HEK293 (cell line): Measurements from ENCODE around the gene KIF25.

Experiments
- CTCF ChIA-PET: fragments of 350-600 bp; formaldehyde crosslinking; extraction: SDS; loops from one replicate; lab custom pipeline; 2021; ENCODE audit warnings: antibody characterized with exemption; lab: Yijun Ruan, JAX
- POLR2A ChIA-PET: fragments of 300-600 bp; formaldehyde crosslinking; extraction: SDS; loops from one replicate; lab custom pipeline; 2020; ENCODE audit warnings: antibody characterized with exemption, inconsistent platforms; lab: Yijun Ruan, JAX
- H3K27ac ChIP-seq: fragments of 200-500 bp; sonication (Bioruptor generic); 2 replicates; pipeline ENCODE4 v1.5.1; 2014; ENCODE audit warnings: low read depth, low read length, control low read depth, inconsistent platforms; ENCODE audit errors: extremely low read depth
- H3K36me3 ChIP-seq, 2 experiments: fragments of 200-500 bp in 1 of 2; sonication (Bioruptor generic) in 1 of 2; 1 replicate in 1 of 2; 2 replicates in 1 of 2; pipeline ENCODE4 v1.5.1; 2014 to 2017; ENCODE audit warnings: inconsistent platforms in 2 of 2, low read length in 2 of 2; ENCODE audit not compliant: control insufficient read depth in 2 of 2, insufficient read depth in 1 of 2
- H3K4me1 ChIP-seq: fragments of 200-500 bp; sonication (Bioruptor generic); 2 replicates; pipeline ENCODE4 v1.5.1; 2014; ENCODE audit warnings: mild to moderate bottlenecking, low read length, inconsistent platforms; ENCODE audit not compliant: control insufficient read depth, insufficient read depth
- H3K4me3 ChIP-seq: 2 replicates; pipeline ENCODE4 v1.5.1; 2011; ENCODE audit warnings: low read depth, mild to moderate bottlenecking, control low read depth, low read length, moderate library complexity
- H3K9me3 ChIP-seq: fragments of 200-500 bp; sonication (Bioruptor generic); 2 replicates; pipeline ENCODE4 v1.5.1; 2014; ENCODE audit warnings: low read depth, low read length, inconsistent platforms; ENCODE audit not compliant: control insufficient read depth, insufficient read depth
- SP3 ChIP-seq: fragments of 450-650 bp; formaldehyde crosslinking; IDR thresholded peaks from 2 replicates; pipeline ENCODE4 v1.5.1; 2016; ENCODE audit warnings: missing biosample characterization, missing genetic modification characterization
- ZFP69B ChIP-seq: fragments of 450-650 bp; formaldehyde crosslinking; IDR thresholded peaks from 2 replicates; pipeline ENCODE4 v1.5.1; 2016; ENCODE audit warnings: missing biosample characterization, missing genetic modification characterization
- ZNF214 ChIP-seq: fragments of 450-650 bp; formaldehyde crosslinking; IDR thresholded peaks from 2 replicates; pipeline ENCODE4 v1.5.1; 2017; ENCODE audit warnings: missing biosample characterization, mild to moderate bottlenecking, missing genetic modification characterization, borderline replicate concordance
- ZNF24 ChIP-seq: fragments of 450-650 bp; formaldehyde crosslinking; IDR thresholded peaks from 2 replicates; pipeline ENCODE4 v1.5.1; 2016; ENCODE audit warnings: missing biosample characterization, missing genetic modification characterization
- ZNF48 ChIP-seq: fragments of 450-650 bp; formaldehyde crosslinking; IDR thresholded peaks from 2 replicates; pipeline ENCODE4 v1.5.1; 2016; ENCODE audit warnings: missing biosample characterization, missing genetic modification characterization
- ZNF571 ChIP-seq: fragments of 450-650 bp; formaldehyde crosslinking; IDR thresholded peaks from 2 replicates; pipeline ENCODE4 v1.5.0; 2017; ENCODE audit warnings: missing biosample characterization, missing genetic modification characterization
- ZNF585B ChIP-seq: fragments of 450-650 bp; formaldehyde crosslinking; IDR thresholded peaks from 2 replicates; pipeline ENCODE4 v1.5.1; 2016; ENCODE audit warnings: missing biosample characterization, missing genetic modification characterization
- ZNF624 ChIP-seq: fragments of 450-650 bp; formaldehyde crosslinking; IDR thresholded peaks from 2 replicates; pipeline ENCODE4 v1.5.1; 2017; ENCODE audit warnings: missing biosample characterization, missing genetic modification characterization
- ZNF626 ChIP-seq: fragments of 450-650 bp; sonication (Bioruptor Pico); formaldehyde crosslinking; IDR thresholded peaks from 2 replicates; pipeline ENCODE4 v1.5.1; 2018; ENCODE audit warnings: missing biosample characterization, missing genetic modification characterization, inconsistent platforms
- ZNF654 ChIP-seq: fragments of 450-650 bp; formaldehyde crosslinking; IDR thresholded peaks from 2 replicates; pipeline ENCODE4 v1.5.1; 2016; ENCODE audit warnings: low read depth, missing biosample characterization, missing genetic modification characterization
- ZNF776 ChIP-seq: fragments of 450-650 bp; formaldehyde crosslinking; IDR thresholded peaks from 2 replicates; pipeline ENCODE4 v1.5.0; 2017; ENCODE audit warnings: missing biosample characterization, missing genetic modification characterization, borderline replicate concordance
- TF ChIP-seq, protein P1 (sequence below): fragments of 450-650 bp; formaldehyde crosslinking; conservative IDR thresholded peaks from 2 replicates; pipeline ENCODE4 v1.5.1; 2016; ENCODE audit warnings: low read depth, missing biosample characterization, missing genetic modification characterization
- TF ChIP-seq, protein P2 (sequence below): fragments of 450-650 bp; formaldehyde crosslinking; optimal IDR thresholded peaks from 2 replicates; pipeline ENCODE3; 2016; ENCODE audit warnings: missing biosample characterization, mild to moderate bottlenecking, missing genetic modification characterization
- TF ChIP-seq, protein P3 (sequence below): fragments of 450-650 bp; formaldehyde crosslinking; IDR thresholded peaks from 2 replicates; pipeline ENCODE4 v1.5.1; 2016; ENCODE audit warnings: missing biosample characterization, missing genetic modification characterization
- TF ChIP-seq, protein P4 (sequence below): fragments of 450-650 bp; formaldehyde crosslinking; IDR thresholded peaks from 2 replicates; pipeline ENCODE4 v1.5.1; 2016; ENCODE audit warnings: missing biosample characterization, missing genetic modification characterization
- TF ChIP-seq, protein P5 (sequence below): fragments of 450-650 bp; formaldehyde crosslinking; IDR thresholded peaks from 2 replicates; pipeline ENCODE4 v1.5.1; 2016; ENCODE audit warnings: missing biosample characterization, missing genetic modification characterization, borderline replicate concordance
- TF ChIP-seq, protein P6 (sequence below): fragments of 450-650 bp; formaldehyde crosslinking; IDR thresholded peaks from 2 replicates; pipeline ENCODE4 v1.5.1; 2016; ENCODE audit warnings: missing biosample characterization, missing genetic modification characterization

KIF25 gene

DNA sequence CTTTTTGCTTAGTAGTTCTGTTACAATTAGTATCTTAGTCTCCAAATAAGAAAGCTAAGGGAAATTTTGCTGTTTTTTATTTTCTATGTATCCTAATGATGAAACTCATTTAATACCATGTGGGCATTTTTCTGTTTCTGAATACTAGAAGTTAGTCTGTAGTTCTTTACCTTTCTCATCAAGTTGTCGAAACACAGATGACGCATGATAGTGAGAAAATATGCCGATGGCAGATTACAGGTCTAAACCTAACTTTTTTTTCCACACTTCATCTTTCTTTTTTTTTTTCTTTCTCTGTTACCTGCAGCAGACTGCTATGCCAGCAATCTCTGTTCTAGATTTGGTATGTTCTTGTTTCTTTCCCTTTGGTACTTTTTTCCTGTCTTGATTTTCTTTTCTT lies 43.3 kb upstream of the KIF25 start (continued):
- TF ChIP-seq, protein P1, sequence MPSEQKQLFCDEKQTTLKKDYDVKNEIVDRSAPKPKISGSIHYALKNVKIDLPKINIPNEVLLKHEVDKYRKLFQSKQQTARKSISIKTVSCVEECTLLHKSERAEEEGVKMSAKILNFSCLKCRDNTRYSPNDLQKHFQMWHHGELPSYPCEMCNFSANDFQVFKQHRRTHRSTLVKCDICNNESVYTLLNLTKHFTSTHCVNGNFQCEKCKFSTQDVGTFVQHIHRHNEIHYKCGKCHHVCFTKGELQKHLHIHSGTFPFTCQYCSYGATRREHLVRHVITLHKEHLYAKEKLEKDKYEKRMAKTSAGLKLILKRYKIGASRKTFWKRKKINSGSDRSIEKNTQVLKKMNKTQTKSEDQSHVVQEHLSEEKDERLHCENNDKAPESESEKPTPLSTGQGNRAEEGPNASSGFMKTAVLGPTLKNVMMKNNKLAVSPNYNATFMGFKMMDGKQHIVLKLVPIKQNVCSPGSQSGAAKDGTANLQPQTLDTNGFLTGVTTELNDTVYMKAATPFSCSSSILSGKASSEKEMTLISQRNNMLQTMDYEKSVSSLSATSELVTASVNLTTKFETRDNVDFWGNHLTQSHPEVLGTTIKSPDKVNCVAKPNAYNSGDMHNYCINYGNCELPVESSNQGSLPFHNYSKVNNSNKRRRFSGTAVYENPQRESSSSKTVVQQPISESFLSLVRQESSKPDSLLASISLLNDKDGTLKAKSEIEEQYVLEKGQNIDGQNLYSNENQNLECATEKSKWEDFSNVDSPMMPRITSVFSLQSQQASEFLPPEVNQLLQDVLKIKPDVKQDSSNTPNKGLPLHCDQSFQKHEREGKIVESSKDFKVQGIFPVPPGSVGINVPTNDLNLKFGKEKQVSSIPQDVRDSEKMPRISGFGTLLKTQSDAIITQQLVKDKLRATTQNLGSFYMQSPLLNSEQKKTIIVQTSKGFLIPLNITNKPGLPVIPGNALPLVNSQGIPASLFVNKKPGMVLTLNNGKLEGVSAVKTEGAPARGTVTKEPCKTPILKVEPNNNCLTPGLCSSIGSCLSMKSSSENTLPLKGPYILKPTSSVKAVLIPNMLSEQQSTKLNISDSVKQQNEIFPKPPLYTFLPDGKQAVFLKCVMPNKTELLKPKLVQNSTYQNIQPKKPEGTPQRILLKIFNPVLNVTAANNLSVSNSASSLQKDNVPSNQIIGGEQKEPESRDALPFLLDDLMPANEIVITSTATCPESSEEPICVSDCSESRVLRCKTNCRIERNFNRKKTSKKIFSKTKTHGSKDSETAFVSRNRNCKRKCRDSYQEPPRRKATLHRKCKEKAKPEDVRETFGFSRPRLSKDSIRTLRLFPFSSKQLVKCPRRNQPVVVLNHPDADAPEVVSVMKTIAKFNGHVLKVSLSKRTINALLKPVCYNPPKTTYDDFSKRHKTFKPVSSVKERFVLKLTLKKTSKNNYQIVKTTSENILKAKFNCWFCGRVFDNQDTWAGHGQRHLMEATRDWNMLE (tag by site-specific recombination): no peak
- TF ChIP-seq ZNF654 (tag by site-specific recombination) (no peak), ZNF24 (tag by site-specific recombination) (no peak), ZNF214 (tag by site-specific recombination) (no peak), ZNF571 (no peak)
- TF ChIP-seq, protein P2, sequence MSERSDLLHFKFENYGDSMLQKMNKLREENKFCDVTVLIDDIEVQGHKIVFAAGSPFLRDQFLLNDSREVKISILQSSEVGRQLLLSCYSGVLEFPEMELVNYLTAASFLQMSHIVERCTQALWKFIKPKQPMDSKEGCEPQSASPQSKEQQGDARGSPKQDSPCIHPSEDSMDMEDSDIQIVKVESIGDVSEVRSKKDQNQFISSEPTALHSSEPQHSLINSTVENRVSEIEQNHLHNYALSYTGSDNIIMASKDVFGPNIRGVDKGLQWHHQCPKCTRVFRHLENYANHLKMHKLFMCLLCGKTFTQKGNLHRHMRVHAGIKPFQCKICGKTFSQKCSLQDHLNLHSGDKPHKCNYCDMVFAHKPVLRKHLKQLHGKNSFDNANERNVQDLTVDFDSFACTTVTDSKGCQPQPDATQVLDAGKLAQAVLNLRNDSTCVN (tag by site-specific recombination): no peak
- TF ChIP-seq, protein P3, sequence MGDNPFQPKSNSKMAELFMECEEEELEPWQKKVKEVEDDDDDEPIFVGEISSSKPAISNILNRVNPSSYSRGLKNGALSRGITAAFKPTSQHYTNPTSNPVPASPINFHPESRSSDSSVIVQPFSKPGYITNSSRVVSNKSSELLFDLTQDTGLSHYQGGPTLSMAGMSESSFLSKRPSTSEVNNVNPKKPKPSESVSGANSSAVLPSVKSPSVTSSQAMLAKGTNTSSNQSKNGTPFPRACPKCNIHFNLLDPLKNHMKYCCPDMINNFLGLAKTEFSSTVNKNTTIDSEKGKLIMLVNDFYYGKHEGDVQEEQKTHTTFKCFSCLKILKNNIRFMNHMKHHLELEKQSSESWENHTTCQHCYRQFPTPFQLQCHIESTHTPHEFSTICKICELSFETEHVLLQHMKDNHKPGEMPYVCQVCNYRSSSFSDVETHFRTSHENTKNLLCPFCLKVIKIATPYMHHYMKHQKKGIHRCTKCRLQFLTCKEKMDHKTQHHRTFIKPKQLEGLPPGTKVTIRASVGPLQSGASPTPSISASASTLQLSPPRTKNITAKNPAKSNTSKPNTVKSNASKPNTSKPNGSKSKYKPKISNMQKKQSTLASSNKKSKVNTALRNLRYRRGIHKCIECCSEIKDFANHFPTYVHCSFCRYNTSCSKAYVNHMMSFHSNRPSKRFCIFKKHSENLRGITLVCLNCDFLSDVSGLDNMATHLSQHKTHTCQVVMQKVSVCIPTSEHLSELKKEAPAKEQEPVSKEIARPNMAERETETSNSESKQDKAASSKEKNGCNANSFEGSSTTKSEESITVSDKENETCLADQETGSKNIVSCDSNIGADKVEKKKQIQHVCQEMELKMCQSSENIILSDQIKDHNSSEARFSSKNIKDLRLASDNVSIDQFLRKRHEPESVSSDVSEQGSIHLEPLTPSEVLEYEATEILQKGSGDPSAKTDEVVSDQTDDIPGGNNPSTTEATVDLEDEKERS (tag by site-specific recombination): no peak
- TF ChIP-seq, protein P4, sequence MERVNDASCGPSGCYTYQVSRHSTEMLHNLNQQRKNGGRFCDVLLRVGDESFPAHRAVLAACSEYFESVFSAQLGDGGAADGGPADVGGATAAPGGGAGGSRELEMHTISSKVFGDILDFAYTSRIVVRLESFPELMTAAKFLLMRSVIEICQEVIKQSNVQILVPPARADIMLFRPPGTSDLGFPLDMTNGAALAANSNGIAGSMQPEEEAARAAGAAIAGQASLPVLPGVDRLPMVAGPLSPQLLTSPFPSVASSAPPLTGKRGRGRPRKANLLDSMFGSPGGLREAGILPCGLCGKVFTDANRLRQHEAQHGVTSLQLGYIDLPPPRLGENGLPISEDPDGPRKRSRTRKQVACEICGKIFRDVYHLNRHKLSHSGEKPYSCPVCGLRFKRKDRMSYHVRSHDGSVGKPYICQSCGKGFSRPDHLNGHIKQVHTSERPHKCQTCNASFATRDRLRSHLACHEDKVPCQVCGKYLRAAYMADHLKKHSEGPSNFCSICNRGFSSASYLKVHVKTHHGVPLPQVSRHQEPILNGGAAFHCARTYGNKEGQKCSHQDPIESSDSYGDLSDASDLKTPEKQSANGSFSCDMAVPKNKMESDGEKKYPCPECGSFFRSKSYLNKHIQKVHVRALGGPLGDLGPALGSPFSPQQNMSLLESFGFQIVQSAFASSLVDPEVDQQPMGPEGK (tag by site-specific recombination): no peak

DNA sequence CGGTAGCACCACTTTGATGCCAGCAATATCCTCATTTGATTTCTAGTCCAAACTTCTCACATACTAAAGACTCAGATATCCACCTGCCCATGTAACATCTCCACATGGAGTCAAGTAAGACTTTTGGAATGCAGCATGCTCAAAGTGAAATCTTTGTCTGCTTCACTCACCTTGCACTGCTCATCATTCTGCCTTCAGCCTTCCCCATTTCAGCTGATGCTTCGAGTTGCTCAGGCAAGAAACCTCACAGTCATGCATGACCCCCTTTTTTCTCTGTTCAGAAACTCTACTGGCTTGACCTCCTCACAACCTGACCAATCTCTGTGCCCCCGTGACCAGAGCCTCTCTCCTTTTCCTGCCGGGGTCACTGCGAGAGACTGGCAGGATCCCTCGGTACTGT lies 41.0 kb upstream of the KIF25 start:
- no peak for TF ChIP-seq ZNF48 (tag by site-specific recombination)
- TF ChIP-seq, protein P5, sequence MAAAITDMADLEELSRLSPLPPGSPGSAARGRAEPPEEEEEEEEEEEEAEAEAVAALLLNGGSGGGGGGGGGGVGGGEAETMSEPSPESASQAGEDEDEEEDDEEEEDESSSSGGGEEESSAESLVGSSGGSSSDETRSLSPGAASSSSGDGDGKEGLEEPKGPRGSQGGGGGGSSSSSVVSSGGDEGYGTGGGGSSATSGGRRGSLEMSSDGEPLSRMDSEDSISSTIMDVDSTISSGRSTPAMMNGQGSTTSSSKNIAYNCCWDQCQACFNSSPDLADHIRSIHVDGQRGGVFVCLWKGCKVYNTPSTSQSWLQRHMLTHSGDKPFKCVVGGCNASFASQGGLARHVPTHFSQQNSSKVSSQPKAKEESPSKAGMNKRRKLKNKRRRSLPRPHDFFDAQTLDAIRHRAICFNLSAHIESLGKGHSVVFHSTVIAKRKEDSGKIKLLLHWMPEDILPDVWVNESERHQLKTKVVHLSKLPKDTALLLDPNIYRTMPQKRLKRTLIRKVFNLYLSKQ (tag by site-specific recombination): no peak
- TF ChIP-seq SP3 (tag by site-specific recombination): no peak
- no peak for TF ChIP-seq ZNF776 (tag by site-specific recombination)
- TF ChIP-seq ZNF626: no peak
- TF ChIP-seq ZFP69B: no peak
- TF ChIP-seq ZNF585B: no peak
- TF ChIP-seq, protein P6, sequence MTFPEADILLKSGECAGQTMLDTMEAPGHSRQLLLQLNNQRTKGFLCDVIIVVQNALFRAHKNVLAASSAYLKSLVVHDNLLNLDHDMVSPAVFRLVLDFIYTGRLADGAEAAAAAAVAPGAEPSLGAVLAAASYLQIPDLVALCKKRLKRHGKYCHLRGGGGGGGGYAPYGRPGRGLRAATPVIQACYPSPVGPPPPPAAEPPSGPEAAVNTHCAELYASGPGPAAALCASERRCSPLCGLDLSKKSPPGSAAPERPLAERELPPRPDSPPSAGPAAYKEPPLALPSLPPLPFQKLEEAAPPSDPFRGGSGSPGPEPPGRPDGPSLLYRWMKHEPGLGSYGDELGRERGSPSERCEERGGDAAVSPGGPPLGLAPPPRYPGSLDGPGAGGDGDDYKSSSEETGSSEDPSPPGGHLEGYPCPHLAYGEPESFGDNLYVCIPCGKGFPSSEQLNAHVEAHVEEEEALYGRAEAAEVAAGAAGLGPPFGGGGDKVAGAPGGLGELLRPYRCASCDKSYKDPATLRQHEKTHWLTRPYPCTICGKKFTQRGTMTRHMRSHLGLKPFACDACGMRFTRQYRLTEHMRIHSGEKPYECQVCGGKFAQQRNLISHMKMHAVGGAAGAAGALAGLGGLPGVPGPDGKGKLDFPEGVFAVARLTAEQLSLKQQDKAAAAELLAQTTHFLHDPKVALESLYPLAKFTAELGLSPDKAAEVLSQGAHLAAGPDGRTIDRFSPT (tag by site-specific recombination): no peak
- no peak for TF ChIP-seq ZNF214 (tag by site-specific recombination)
- no peak for TF ChIP-seq ZNF624 (tag by site-specific recombination)
- Histone ChIP-seq H3K4me1 (peaks cover 6% of the 10 kb centered on the region), H3K27ac (no peak overlapping the region), H3K9me3 (no peaks in the 10 kb centered on the region), H3K4me3 (no peak overlapping the region), H3K36me3 (peaks cover 7 to 55% of the 10 kb centered on the region in 2 experiments)
- CTCF ChIA-PET: interaction anchor here (3.4 kb wide), 1 partner anchor 12 kb away, joined by 20 read pairs; no protein-coding TSS in a partner anchor
- POLR2A ChIA-PET: no interaction called here
